Uterus (tissue), 2 donors: ENCODE data around the gene SCD5.

Experiments used
- CTCF ChIP-seq, 4 experiments: fragments of 200-600 bp in 2 of 4; fragments of 450-650 bp in 2 of 4; sonication (generic) in 2 of 4; IDR thresholded peaks; one replicate each; pipeline ENCODE4 v1.5.1; 2016 to 2019; ENCODE audit warnings: antibody characterized with exemption in 4 of 4, mild to moderate bottlenecking in 2 of 4, moderate library complexity in 1 of 4
- POLR2A ChIP-seq, 2 donors: fragments of 450-650 bp; IDR thresholded peaks; one replicate each; pipeline ENCODE4 v1.6.1; 2016; ENCODE audit warnings: antibody characterized with exemption in 2 of 2, mild to moderate bottlenecking in 1 of 2, moderate library complexity in 1 of 2

DNA sequence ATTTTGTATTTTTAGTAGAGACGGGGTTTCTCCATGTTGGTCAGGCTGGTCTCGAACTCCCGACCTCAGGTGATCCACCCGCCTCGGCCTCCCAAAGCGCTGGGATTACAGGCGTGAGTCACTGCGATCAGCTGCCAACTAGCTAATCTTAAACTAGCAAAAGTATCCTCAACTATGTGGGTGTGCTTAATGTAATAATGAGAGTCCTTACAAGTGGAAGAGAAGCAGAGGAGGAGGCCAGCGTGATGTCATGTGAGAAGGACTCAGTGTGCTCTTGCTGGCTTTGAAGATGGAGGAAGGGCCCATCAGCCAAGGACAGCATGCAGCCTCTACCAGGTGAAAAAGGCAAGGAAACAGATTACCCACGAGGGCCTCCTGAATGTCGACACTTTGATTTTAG, 19.6 kb downstream of the SCD5 start:
- TF ChIP-seq POLR2A (IDR thresholded peaks at IDR 0.05) (no peak), CTCF (IDR thresholded peaks at IDR 0.05) (no peak)
